HCT116 (cell line): ENCODE results near the gene MAST4.

Experiments
- CTCF ChIP-seq, 3 experiments: fragments of 200-600 bp in 1 of 3; sonication (generic) in 1 of 3; IDR thresholded peaks in 2 of 3; conservative IDR thresholded peaks in 1 of 3; 2 replicates each; pipeline ENCODE4 v1.5.1; 2012 to 2017; ENCODE audit warnings: low read depth in 2 of 3, low read length in 2 of 3, antibody characterized with exemption in 1 of 3, borderline replicate concordance in 1 of 3, control low read depth in 1 of 3, mild to moderate bottlenecking in 1 of 3, mixed read lengths in 1 of 3, mixed run types in 1 of 3, moderate library complexity in 1 of 3; ENCODE audit not compliant: insufficient read depth in 1 of 3
- EZH2phosphoT487 ChIP-seq: fragments of 200-600 bp; IDR thresholded peaks from 2 replicates; pipeline ENCODE4 v1.6.1; 2018; ENCODE audit warnings: antibody characterized with exemption, borderline replicate concordance
- JUND ChIP-seq: IDR thresholded peaks from 2 replicates; pipeline ENCODE4 v1.6.1; 2012
- POLR2A ChIP-seq: IDR thresholded peaks from 2 replicates; pipeline ENCODE4 v1.7.0; 2011; ENCODE audit warnings: borderline replicate concordance; ENCODE audit not compliant: insufficient read depth, insufficient read length; ENCODE audit errors: extremely low read depth
- RAD21 ChIP-seq: IDR thresholded peaks from 2 replicates; pipeline ENCODE4 v1.6.1; 2012; ENCODE audit warnings: low read depth, mild to moderate bottlenecking
- YY1 ChIP-seq: IDR thresholded peaks from 2 replicates; pipeline ENCODE4 v1.6.1; 2011; ENCODE audit warnings: low read length, low read depth, moderate library complexity, mild to moderate bottlenecking; ENCODE audit not compliant: insufficient replicate concordance; ENCODE audit errors: extremely low read depth
- ZBTB33 ChIP-seq: IDR thresholded peaks from 2 replicates; pipeline ENCODE4 v1.6.1; 2011; ENCODE audit warnings: mild to moderate bottlenecking, low read length, moderate library complexity; ENCODE audit not compliant: insufficient replicate concordance; ENCODE audit errors: extremely low read depth
- ZNF274 ChIP-seq: fragments of 200-500 bp; sonication (Bioruptor generic); IDR thresholded peaks from 2 replicates; pipeline ENCODE4 v1.6.1; 2014; ENCODE audit warnings: mild to moderate bottlenecking, low read depth, low read length, inconsistent platforms

GRCh38 chr5:66956439-66956838 is 360.2 kb downstream of the MAST4 start:
- no peak for TF ChIP-seq ZNF274
- no peak for TF ChIP-seq CTCF (IDR thresholded peaks at IDR 0.05 in 2 of 3, conservative IDR thresholded peaks at IDR 0.05 in 1 of 3; ENCODE audit: borderline replicate concordance in 1 of 3, insufficient read depth in 1 of 3, low read depth in 2 of 3, low read length in 2 of 3)
- no peak for TF ChIP-seq EZH2phosphoT487
- TF ChIP-seq JUND: no peak
- no peak for TF ChIP-seq YY1
- no peak for TF ChIP-seq RAD21
- no peak for TF ChIP-seq ZBTB33
- no peak for TF ChIP-seq POLR2A
